ENCODE results near the gene PRKCD.

- TF ChIP-seq CTCF (conservative IDR thresholded peaks at IDR 0.05; ENCODE audit: low read depth, low read length) (no peak), EZH2 (IDR thresholded peaks at IDR 0.05; ENCODE audit: borderline replicate concordance, low read depth, low read length, poor library complexity, severe bottlenecking) (no peak)
Observed at GRCh38 chr3:53153980-53154379, 7.0 kb upstream of the PRKCD start.

All from A673 (cell line).